K562 (cell line): ENCODE results near the gene CEP95. TPM values are rescaled to one million over a fixed set of nuclear protein-coding genes. Genes with fewer than 3 reads are reported as not detected.
A peak's percentile ranks its signal among the peaks of the same experiment; 100 is the strongest.

Experiments used
- ARNT ChIP-seq, 2 experiments: fragments of 450-650 bp; IDR thresholded peaks; 2 replicates each; pipeline ENCODE4 v1.6.1; 2016; ENCODE audit warnings: mild to moderate bottlenecking in 1 of 2
- C11orf30 ChIP-seq: fragments of 450-650 bp; IDR thresholded peaks from 2 replicates; pipeline ENCODE4 v1.6.1; 2016; ENCODE audit warnings: low read depth, mild to moderate bottlenecking
- NR4A1 ChIP-seq, 2 experiments: fragments of 250-450 bp in 1 of 2; fragments of 450-650 bp in 1 of 2; sonication (Bioruptor Pico) in 1 of 2; IDR thresholded peaks; 2 replicates each; pipeline versions ENCODE4 v1.4.0 to v1.6.1; 2016 to 2020; ENCODE audit warnings: mild to moderate bottlenecking in 2 of 2, missing compliant biosample characterization in 1 of 2, missing genetic modification characterization in 1 of 2, moderate library complexity in 1 of 2
- PML ChIP-seq: IDR thresholded peaks from 2 replicates; pipeline ENCODE4 v1.6.1; 2012; ENCODE audit warnings: low read length, inconsistent platforms
- SOX6 ChIP-seq: fragments of 450-650 bp; IDR thresholded peaks from 2 replicates; pipeline ENCODE4 v1.6.1; 2014; ENCODE audit warnings: mild to moderate bottlenecking
- ZBTB49 ChIP-seq: sonication (generic); formaldehyde crosslinking; IDR thresholded peaks from 2 replicates; pipeline ENCODE4 v1.8.0; 2022; ENCODE audit warnings: missing genetic modification reagents, mild to moderate bottlenecking, borderline replicate concordance
- ZNF551 ChIP-seq: fragments of 250-450 bp; sonication (Bioruptor Pico); IDR thresholded peaks from 2 replicates; pipeline ENCODE4 v1.5.0; 2021; ENCODE audit warnings: mild to moderate bottlenecking, moderate library complexity
- ZNF830 ChIP-seq: fragments of 250-450 bp; sonication (Bioruptor Pico); IDR thresholded peaks from 2 replicates; pipeline ENCODE4 v1.5.0; 2021; ENCODE audit warnings: mild to moderate bottlenecking
- polyA plus RNA-seq, 8 experiments: library from polyadenylated mRNA; depleted of rRNA in 4 of 8; stranded (reverse) in 5 of 8; unstranded in 3 of 8; fragments of >200 nt; fragmentation: Nextera tagmentation in 2 of 8; fragmentation: Illumina TruSeq in 1 of 8; extraction: Ambion mirVana in 2 of 8; extraction: Trizol in 1 of 8; gene quantifications; 2 replicates each; pipeline versions ENCODE4 v1.2.1 to v1.2.3, GENCODE V29; 2011 to 2014; ENCODE audit warnings: inconsistent platforms in 1 of 8, missing spikeins in 1 of 8
- total RNA-seq, 7 experiments: library from RNA; depleted of rRNA in 6 of 7; stranded (reverse); fragments of >200 nt in 6 of 7; fragmentation: Illumina TruSeq in 2 of 7; extraction: Trizol in 2 of 7; gene quantifications; 2 replicates each; pipeline versions ENCODE4 v1.2.1 to v1.2.3, GENCODE V29; 2011 to 2021; ENCODE audit warnings: low replicate concordance in 1 of 7
- TF ChIP-seq, protein P1 (sequence below): fragments of 450-650 bp; formaldehyde crosslinking; IDR thresholded peaks from 2 replicates; pipeline ENCODE4 v1.4.0; 2020; ENCODE audit warnings: mild to moderate bottlenecking, moderate library complexity

The CEP95 gene
- total and polyA plus RNA-seq, 9 of the 15 experiments (the other 6 are each of a cell fraction or from before 2014, with no cell fraction given), result 26.7 to 80.7 (median 56.9) TPM

DNA sequence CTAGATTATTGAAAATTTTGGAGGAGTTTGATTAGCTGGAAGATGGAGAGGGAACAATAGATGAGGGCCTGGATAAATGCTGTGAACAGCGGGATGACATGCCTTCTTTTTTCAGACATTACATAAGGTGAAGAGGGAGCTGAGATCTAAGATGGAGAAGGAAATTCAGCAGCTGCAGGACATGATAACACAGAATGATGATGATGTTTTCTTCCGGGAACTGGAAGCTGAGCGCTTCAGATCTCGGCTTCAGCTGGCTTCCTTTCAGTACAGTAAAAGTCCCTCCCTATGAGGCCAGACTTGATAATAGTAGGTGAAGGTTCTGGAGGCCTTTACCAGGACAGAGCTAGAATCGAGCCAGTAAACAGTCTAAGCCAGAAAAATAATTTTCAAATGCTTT, 30.7 kb downstream of the CEP95 start (continued):
- TF ChIP-seq PML (peak; percentile 76; the same call in 1 of the 2 replicates), ZBTB49 (CRISPR knock-in tag) (no peak), ARNT (IDR thresholded peaks at IDR 0.05) (peak in 1 of 2 experiments; percentile 38; a peak in 1 of 4 replicates), ZNF551 (CRISPR knock-in tag) (no peak), SOX6 (peak; percentile 83), NR4A1 (CRISPR knock-in tag; IDR thresholded peaks at IDR 0.05) (no peak), NR4A1 (tag; IDR thresholded peaks at IDR 0.05) (no peak), C11orf30 (peak; percentile 12; the same call in 1 of the 2 replicates), ZNF830 (no peak)
- TF ChIP-seq, protein P1, sequence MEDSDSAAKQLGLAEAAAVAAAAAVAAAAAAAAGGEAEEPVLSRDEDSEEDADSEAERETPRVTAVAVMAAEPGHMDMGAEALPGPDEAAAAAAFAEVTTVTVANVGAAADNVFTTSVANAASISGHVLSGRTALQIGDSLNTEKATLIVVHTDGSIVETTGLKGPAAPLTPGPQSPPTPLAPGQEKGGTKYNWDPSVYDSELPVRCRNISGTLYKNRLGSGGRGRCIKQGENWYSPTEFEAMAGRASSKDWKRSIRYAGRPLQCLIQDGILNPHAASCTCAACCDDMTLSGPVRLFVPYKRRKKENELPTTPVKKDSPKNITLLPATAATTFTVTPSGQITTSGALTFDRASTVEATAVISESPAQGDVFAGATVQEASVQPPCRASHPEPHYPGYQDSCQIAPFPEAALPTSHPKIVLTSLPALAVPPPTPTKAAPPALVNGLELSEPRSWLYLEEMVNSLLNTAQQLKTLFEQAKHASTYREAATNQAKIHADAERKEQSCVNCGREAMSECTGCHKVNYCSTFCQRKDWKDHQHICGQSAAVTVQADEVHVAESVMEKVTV (CRISPR knock-in tag), result no peak
